BJ (cell line): Measurements from ENCODE around the gene STEAP3. TPM values are rescaled to one million over a fixed set of nuclear protein-coding genes. Genes with fewer than 3 reads are reported as not detected.

Experiments used
- CTCF ChIA-PET: fragments of 350-600 bp; formaldehyde crosslinking; extraction: SDS; loops from one replicate; lab custom pipeline; 2021; ENCODE audit warnings: antibody characterized with exemption, inconsistent platforms; lab: Yijun Ruan, JAX
- POLR2A ChIA-PET: fragments of 300-600 bp; sonication (Branson Sonifier 250); formaldehyde crosslinking; extraction: SDS; loops from one replicate; lab custom pipeline; 2021; ENCODE audit warnings: antibody characterized with exemption; lab: Charles Lee
- DNase-seq: peaks from one replicate; pipeline ENCODE4 v3.0.0-alpha.2; 2011; ENCODE audit warnings: low read depth
- H3K27me3 ChIP-seq: 2 replicates; pipeline ENCODE4 v1.6.0; 2011; ENCODE audit warnings: low read length; ENCODE audit not compliant: control insufficient read depth, insufficient read depth
- H3K36me3 ChIP-seq: 2 replicates; pipeline ENCODE4 v1.5.1; 2011; ENCODE audit warnings: low read length; ENCODE audit not compliant: control insufficient read depth, insufficient read depth
- H3K4me3 ChIP-seq: 2 replicates; pipeline ENCODE4 v1.5.1; 2011; ENCODE audit warnings: low read depth, mild to moderate bottlenecking, control low read depth, low read length
- polyA plus RNA-seq: library from polyadenylated mRNA; depleted of rRNA; stranded (reverse); fragments of >200 nt; gene quantifications from 2 replicates; pipeline ENCODE4 v1.2.3, GENCODE V29; 2011
- TF ChIP-seq, protein P1 (sequence below): IDR thresholded peaks from 2 replicates; pipeline ENCODE4 v1.5.1; 2011; ENCODE audit warnings: low read depth, mild to moderate bottlenecking, control low read depth, inconsistent platforms, low read length, moderate library complexity; ENCODE audit not compliant: insufficient read depth

The STEAP3 gene
- polyA plus RNA-seq, 1 experiment = 13.9 TPM

- Histone ChIP-seq H3K27me3 (no peaks in the 10 kb centered on the region), H3K36me3 (no peaks in the 10 kb centered on the region), H3K4me3 (no peak overlapping the region)
- TF ChIP-seq, protein P1, sequence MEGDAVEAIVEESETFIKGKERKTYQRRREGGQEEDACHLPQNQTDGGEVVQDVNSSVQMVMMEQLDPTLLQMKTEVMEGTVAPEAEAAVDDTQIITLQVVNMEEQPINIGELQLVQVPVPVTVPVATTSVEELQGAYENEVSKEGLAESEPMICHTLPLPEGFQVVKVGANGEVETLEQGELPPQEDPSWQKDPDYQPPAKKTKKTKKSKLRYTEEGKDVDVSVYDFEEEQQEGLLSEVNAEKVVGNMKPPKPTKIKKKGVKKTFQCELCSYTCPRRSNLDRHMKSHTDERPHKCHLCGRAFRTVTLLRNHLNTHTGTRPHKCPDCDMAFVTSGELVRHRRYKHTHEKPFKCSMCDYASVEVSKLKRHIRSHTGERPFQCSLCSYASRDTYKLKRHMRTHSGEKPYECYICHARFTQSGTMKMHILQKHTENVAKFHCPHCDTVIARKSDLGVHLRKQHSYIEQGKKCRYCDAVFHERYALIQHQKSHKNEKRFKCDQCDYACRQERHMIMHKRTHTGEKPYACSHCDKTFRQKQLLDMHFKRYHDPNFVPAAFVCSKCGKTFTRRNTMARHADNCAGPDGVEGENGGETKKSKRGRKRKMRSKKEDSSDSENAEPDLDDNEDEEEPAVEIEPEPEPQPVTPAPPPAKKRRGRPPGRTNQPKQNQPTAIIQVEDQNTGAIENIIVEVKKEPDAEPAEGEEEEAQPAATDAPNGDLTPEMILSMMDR = no peak
- ChIA-PET POLR2A (no interaction called here), CTCF (interaction anchor here (0.6 to 0.9 kb wide), 2 partner anchors 299 to 802 kb away, joined by 3 to 4 read pairs; no protein-coding TSS in a partner anchor)
- no peak for DNase-seq
Observed at GRCh38 chr2:119177171-119177837, 46.3 kb upstream of the STEAP3 start.

DNA sequence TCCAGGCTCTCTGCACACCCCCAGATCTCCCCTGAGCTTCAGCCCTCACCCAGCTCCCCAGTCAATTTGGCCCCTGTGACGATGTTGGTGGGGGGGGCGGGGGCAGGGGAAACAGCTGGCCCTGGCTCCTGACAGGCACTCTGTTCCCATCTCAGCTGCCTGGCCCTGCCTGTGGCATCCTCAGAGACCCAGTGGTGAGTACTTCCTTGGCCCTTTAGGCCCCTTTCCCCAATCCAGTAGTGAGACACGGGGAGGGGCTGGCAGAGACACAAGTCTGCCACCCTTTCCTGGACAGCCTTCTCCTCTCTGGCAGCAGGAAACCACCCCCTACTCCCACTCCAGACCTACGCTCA is 45.8 kb upstream of the STEAP3 start:
- Histone ChIP-seq H3K4me3 (no peak overlapping the region), H3K36me3 (no peaks in the 10 kb centered on the region), H3K27me3 (no peaks in the 10 kb centered on the region)
- CTCF ChIA-PET = interaction anchor here (0.6 to 0.9 kb wide), 2 partner anchors 300 to 802 kb away, joined by 3 to 4 read pairs; no protein-coding TSS in a partner anchor
- TF ChIP-seq, protein P1 = no peak
- DNase-seq = no peak
- POLR2A ChIA-PET = no interaction called here

DNA sequence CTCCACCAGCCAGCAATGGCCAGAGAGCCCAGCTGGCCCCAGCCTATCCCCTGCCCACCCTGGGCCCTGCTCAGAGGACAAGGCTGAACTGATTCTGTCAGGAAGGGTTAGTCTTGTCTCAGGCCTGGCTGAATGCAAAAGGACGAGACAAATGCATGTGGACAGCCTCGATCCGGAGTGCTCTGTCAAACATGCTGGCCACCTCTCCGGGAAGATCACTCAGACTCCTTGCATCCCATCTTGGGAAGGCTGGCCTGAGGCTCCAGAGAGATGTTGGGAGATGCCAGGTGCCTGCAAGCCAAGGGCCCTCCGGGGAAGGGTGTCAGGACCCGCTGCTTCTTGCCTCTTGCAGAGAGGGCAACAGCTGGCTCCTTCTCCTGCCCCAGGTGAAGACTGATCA is 44.9 kb upstream of the STEAP3 start:
- Histone ChIP-seq H3K36me3 (no peaks in the 10 kb centered on the region), H3K4me3 (no peak overlapping the region), H3K27me3 (no peaks in the 10 kb centered on the region)
- TF ChIP-seq, protein P1 = no peak
- CTCF ChIA-PET = interaction anchor here (0.8 kb wide), 1 partner anchor 88 kb away, joined by 3 read pairs; no protein-coding TSS in a partner anchor
- POLR2A ChIA-PET = interaction anchor here (0.6 kb wide), 1 partner anchor 11 kb away, joined by 4 read pairs; no protein-coding TSS in a partner anchor
- DNase-seq = no peak

GRCh38 chr2:119179202-119179601 is 44.4 kb upstream of the STEAP3 start:
- no peaks in the 10 kb centered on the region for H3K36me3 ChIP-seq
- H3K27me3 ChIP-seq = no peaks in the 10 kb centered on the region
- DNase-seq = no peak
- no peak overlapping the region for H3K4me3 ChIP-seq
- CTCF ChIA-PET = interaction anchor here (0.8 kb wide), 2 partner anchors 9 to 87 kb away, joined by 3 read pairs; no protein-coding TSS in a partner anchor
- TF ChIP-seq, protein P1 = no peak
- POLR2A ChIA-PET = interaction anchor here (0.6 kb wide), 1 partner anchor 10 kb away, joined by 4 read pairs; no protein-coding TSS in a partner anchor

- no peak for DNase-seq
- POLR2A ChIA-PET = no interaction called here
Observed at GRCh38 chr2:119179991-119180390, 43.6 kb upstream of the STEAP3 start.

More at GRCh38 chr2:119179991-119180390, 43.6 kb upstream of the STEAP3 start:
- Histone ChIP-seq H3K4me3 (no peak overlapping the region), H3K27me3 (no peaks in the 10 kb centered on the region), H3K36me3 (no peaks in the 10 kb centered on the region)
- CTCF ChIA-PET = no interaction called here
- TF ChIP-seq, protein P1 = no peak
